Left hindlimb (tissue), 1 donor: Measurements from ENCODE around the gene PPARA.

Experiments used
- DNase-seq: peaks from one replicate; pipeline ENCODE4 v3.0.0-alpha.2; 2018

The PPARA gene

GRCh38 chr22:46280063-46280817 is 129.9 kb downstream of the PPARA start:
- DNase-seq: no peak

- no peak for DNase-seq
Measured at GRCh38 chr22:46280999-46281623, 130.8 kb downstream of the PPARA start.

GRCh38 chr22:46281866-46282678 is 131.7 kb downstream of the PPARA start:
- DNase-seq: no peak

DNA sequence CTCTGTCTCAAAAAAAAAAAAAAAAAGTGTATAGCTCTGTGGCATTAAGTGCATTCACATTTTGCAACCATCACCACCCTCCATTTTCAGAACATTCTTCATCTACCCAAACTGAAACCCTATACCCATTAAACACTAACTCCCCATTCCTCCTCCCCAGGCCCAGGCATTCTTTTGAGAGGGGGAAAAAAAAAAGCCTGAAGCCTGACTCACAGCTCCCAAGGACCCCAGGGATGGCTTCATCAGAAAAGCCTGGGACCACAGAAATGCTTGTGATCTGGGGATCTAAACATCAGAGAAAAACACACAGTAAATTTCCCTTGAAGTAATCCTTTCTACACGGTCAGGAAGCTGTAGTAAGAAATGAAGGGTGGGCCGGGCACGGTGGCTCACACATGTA is 135.7 kb downstream of the PPARA start:
- DNase-seq: no peak

DNA sequence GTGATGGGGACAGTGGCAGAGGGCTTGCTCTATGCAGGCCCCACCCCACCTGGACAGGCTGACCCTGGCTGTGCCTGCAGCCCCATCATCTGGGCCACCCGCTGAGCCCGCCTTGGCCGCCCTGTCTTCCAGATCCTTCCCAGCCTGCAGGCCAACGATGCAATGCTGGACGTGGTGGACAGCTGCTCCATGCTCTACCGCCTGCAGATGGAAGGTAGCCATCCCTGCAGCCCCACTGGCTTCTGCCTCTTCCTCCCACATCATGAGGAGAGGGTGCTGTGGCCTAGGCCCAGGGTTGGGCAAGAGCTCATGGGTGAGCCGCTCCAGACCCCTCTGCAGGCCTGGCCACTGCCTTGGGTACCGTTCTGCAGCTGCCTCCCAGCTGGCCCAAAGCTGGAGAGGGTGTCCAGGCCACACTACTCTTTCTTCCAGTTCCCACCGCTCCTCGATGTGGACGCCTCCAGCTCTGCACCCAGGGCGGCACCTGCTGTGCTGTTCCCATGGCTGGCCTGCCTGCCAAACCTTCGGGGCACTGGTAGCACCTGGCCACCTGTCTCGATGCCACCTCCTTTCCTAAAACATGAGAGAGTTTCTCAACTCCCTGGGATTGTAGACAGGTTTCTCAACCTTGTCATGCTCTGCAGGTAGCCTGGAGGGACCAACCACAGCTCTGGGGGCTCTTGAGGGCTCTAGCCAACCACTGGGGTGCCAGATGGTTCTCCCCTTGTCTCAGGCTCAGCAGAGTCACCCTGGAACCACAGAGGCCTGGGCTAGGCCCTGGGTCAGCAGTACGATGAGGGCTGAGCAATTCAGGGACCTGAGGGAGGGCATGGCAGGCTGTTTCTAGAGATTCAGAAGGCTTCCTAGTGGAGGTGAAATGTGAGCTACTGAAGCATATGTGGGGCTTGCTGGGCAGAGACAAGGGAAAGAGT is 136.9 kb downstream of the PPARA start:
- no peak for DNase-seq

DNA sequence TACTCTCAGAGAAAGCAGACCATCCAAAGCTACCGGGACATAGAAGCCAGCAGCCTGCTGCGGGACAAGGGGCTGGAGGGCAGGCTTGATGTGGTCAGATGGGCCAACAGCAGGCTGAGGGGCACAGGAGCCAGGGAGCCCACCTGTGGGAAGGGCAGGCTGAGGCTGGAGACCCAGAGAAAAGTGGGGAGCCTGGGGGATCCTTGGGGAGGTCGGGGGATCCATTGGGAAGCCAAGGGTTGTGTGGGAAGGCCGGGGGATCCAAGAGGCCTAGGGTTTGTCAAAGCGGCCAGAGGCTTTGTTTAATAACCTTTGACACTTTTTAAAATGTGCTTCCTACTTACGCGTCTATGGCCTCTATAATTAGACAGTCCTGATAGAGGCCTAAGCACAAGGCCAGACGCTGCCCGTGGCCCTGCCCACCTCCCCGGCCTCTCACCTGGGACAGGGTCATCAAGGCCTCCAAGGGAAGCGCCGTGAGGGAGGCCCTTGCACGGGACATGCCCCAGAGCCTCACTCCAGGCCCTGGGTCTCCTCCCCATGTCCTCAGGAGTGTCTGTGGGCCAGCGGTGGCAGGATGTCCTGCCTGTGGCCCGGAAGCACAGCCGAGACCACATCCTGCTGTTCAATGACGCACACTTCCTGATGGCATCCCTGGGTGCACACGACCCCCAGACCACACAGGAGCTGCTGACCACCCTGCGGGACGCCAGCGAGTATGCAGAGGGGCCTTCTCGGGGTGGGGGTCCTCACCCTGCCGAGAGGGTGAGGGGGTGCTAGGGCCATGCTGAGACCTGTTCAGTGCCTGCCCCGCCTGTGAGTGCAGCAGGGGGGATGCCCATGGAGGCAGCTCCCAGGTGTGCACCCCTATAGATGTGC is 137.8 kb downstream of the PPARA start:
- no peak for DNase-seq

DNA sequence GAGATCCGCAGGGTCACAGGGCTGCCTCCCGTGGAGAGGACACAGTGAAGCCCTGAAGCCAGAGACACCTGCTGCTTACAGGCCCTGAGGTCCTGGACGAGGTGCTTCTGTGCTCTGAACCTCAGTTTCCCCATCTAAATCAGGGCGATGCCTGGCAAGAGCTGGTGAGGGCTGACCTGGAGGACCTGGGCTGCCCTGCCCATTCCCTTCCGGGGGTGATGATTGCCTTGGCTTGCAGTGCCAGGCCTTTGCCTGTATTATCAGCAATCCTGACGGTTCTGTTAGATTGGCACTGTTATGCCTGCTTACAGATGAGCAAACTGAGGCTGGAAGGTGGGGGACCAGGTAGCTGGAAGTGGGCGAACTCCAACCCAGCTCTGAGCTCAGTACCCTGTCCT is 138.5 kb downstream of the PPARA start:
- DNase-seq: no peak

GRCh38 chr22:46289244-46289891 is 139.0 kb downstream of the PPARA start:
- DNase-seq: no peak

DNA sequence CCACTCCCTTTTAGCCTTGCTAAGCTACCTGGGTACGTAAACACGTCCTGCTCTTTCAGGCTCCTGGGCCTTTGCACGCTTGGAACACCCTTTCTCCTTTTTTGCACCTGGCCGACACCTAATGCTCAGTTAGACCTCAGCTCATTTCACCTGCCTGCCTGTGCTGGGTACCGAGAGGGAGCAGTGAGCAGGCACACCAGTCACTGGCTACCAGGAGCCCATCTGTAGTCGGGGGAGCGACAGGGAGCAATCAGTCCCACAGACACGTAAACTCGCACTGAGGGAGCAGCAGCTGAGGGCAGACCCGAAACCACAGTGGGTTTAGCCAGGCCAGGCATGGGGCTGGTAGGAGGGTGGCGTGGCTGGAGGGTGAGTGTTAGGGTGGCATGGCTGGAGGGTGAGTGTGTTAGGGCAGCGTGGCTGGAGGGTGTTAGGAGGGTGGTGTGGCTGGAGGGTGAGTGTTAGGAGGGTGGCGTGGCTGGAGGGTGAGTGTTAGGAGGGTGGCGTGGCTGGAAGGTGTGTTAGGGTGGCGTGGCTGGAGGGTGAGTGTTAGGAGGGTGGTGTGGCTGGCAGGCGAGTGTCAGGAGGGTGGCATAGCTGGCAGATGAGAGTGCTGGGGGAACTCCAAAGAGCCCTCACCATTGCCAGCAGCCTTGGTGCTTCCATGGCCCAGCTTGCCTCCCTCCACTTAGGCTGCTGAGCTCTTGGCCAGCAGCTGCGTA is 140.0 kb downstream of the PPARA start:
- no peak for DNase-seq

DNA sequence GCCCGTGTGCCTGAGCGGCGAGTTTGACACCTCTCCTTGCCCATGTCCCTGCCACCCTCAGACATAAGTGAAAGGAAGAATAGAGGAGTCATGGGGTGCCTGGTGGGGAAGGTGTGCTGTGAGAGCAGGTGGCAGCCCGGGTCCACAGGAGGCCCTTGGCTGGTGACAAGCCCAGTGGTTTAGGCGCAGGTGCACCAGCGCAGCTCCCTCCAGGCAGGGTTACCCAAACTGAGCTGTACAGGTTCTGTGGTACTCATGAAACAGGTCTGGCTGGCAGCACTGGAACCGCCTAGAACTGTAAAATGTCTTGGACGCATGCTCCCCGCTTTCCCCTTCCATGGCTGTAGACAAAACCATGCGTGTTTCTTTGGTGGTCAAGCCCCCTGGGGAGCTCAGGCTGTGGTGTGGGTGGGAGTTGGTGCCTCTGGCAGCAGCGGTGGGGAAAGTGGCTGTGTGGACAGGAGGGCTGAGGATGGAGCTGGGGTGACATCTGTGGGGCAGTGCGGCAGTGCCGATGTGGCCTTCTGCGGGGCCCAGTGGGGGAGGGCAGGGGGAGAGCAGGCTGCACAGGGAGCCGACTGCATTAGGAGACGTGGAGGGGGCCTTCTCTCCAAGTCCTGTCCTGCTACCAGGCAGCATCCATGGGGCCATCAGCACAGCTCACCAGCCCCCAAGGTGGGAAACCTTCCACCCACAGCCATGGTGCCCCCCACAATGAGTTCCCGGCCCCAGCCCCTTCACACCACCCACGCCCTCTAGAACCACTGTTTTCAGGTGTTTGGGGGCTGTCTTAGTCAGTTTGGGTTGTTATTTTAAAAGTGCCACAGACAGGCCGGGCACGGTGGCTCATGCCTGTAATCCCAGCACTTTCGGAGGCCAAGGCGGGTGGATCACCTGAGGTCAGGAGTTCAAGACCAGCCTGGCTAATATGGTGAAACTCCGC is 140.8 kb downstream of the PPARA start:
- DNase-seq: no peak

GRCh38 chr22:46292173-46292572 is 141.8 kb downstream of the PPARA start:
- no peak for DNase-seq

DNA sequence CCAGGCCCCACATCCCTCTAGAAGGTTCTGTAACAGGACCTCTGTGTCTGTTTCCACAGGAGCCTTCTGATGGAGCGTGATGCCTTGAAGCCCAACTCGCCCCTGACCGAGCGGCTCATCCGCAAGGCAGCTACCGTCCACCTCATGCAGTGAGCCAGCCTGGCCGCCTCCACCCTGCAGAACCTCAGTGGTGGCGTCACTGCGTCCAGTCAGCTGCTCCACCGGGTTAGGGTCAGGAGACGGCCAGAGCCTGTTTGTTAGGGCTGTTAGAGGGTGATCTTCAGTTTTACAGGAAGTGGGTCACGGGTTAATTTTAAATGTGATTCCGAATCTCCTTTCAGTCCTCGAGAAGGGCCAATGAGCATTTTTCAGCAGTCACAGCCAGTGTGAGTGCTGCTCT is 142.4 kb downstream of the PPARA start:
- DNase-seq: no peak
